IMR-90 (cell line): ENCODE results near the gene FRAS1. TPM values are rescaled to one million over a fixed set of nuclear protein-coding genes. Genes with fewer than 3 reads are reported as not detected.

Experiments used
- ATAC-seq: fragments of 200-7000 bp; cut with Tn5 transposase; 2 replicates; pipeline ENCODE4 v1.9.1; 2020; ENCODE audit warnings: low read depth, mild to moderate bottlenecking, moderate library complexity
- BruUV-seq: library from RNA; stranded (reverse); fragments of 400-500 nt; replicated peaks from 2 replicates; lab custom pipeline; 2021; lab: Mats Ljungman, UMichigan
- CTCF ChIA-PET: fragments of 300-600 bp; formaldehyde crosslinking; extraction: SDS; loops from one replicate; lab custom pipeline; 2021; ENCODE audit warnings: antibody characterized with exemption; lab: Yijun Ruan, JAX
- POLR2A ChIA-PET: fragments of 300-600 bp; sonication (Branson Sonifier 250); formaldehyde crosslinking; loops from one replicate; lab custom pipeline; 2022; ENCODE audit warnings: antibody characterized with exemption; ENCODE audit not compliant: unreplicated experiment; lab: Charles Lee
- DNase-seq: peaks from one replicate; pipeline ENCODE4 v3.0.0; 2013
- H2AFZ ChIP-seq: replicated peaks from 2 replicates; pipeline ENCODE3; 2013; ENCODE audit warnings: low read length, mild to moderate bottlenecking; ENCODE audit not compliant: poor library complexity
- H2AK5ac ChIP-seq: 2 replicates; pipeline ENCODE4 v1.6.1; 2013; ENCODE audit warnings: low read depth, low read length, inconsistent platforms
- H2AK9ac ChIP-seq: replicated peaks from 2 replicates; pipeline ENCODE3; 2013; ENCODE audit warnings: mild to moderate bottlenecking, low read depth, low read length, moderate library complexity; ENCODE audit not compliant: poor library complexity
- H2BK120ac ChIP-seq: 2 replicates; pipeline ENCODE4 v1.6.1; 2013; ENCODE audit warnings: low read depth, low read length, inconsistent platforms
- H2BK15ac ChIP-seq: 3 replicates; pipeline ENCODE4 v1.6.1; 2013; ENCODE audit warnings: low read depth, low read length, inconsistent platforms
- H2BK20ac ChIP-seq: 2 replicates; pipeline ENCODE4 v1.6.1; 2013; ENCODE audit warnings: low read depth, mild to moderate bottlenecking, inconsistent platforms, low read length, moderate library complexity
- H2BK5ac ChIP-seq: 2 replicates; pipeline ENCODE4 v1.6.1; 2013; ENCODE audit warnings: mild to moderate bottlenecking, low read depth, low read length, inconsistent platforms; ENCODE audit not compliant: poor library complexity, severe bottlenecking
- H3K14ac ChIP-seq: replicated peaks from 2 replicates; pipeline ENCODE4 v1.6.1; 2013; ENCODE audit warnings: low read depth, low read length, inconsistent platforms
- H3K18ac ChIP-seq: 2 replicates; pipeline ENCODE4 v1.6.1; 2013; ENCODE audit warnings: low read depth, low read length, control low read depth
- H3K23ac ChIP-seq: 2 replicates; pipeline ENCODE4 v1.6.1; 2013; ENCODE audit warnings: low read depth, low read length, inconsistent platforms
- H3K27ac ChIP-seq: 2 replicates; pipeline ENCODE4 v1.5.1; 2013; ENCODE audit warnings: mild to moderate bottlenecking, control low read depth, low read length; ENCODE audit not compliant: insufficient read depth
- H3K27me3 ChIP-seq: 2 replicates; pipeline ENCODE4 v1.6.1; 2013; ENCODE audit warnings: low read length; ENCODE audit not compliant: control insufficient read depth, insufficient read depth
- H3K36me3 ChIP-seq: 2 replicates; pipeline ENCODE4 v1.6.1; 2013; ENCODE audit warnings: low read length, mixed read lengths; ENCODE audit not compliant: control insufficient read depth, insufficient read depth
- H3K4ac ChIP-seq: 2 replicates; pipeline ENCODE4 v1.6.1; 2013; ENCODE audit warnings: low read depth, low read length, inconsistent platforms
- H3K4me1 ChIP-seq: 2 replicates; pipeline ENCODE4 v1.6.1; 2013; ENCODE audit warnings: low read length, mixed read lengths; ENCODE audit not compliant: control insufficient read depth, insufficient read depth
- H3K4me2 ChIP-seq: 2 replicates; pipeline ENCODE4 v1.6.1; 2013; ENCODE audit warnings: low read depth, mild to moderate bottlenecking, control low read depth, low read length, moderate library complexity
- H3K4me3 ChIP-seq: 2 replicates; pipeline ENCODE4 v1.5.1; 2013; ENCODE audit warnings: low read depth, mild to moderate bottlenecking, control low read depth, low read length, moderate library complexity; ENCODE audit not compliant: insufficient read depth
- H3K56ac ChIP-seq: 2 replicates; pipeline ENCODE4 v1.6.1; 2013; ENCODE audit warnings: low read length, inconsistent platforms; ENCODE audit not compliant: insufficient read depth; ENCODE audit errors: extremely low read depth
- H3K79me1 ChIP-seq, 2 experiments: 2 replicates each; pipeline ENCODE4 v1.6.1; 2013; ENCODE audit warnings: low read length in 2 of 2, inconsistent platforms in 1 of 2, low read depth in 1 of 2
- H3K9ac ChIP-seq: 2 replicates; pipeline ENCODE4 v1.6.1; 2013; ENCODE audit warnings: low read depth, low read length, control low read depth
- H3K9me1 ChIP-seq: 2 replicates; pipeline ENCODE4 v1.6.1; 2013; ENCODE audit warnings: low read length, inconsistent platforms; ENCODE audit not compliant: insufficient read depth
- H3K9me3 ChIP-seq: 2 replicates; pipeline ENCODE4 v1.6.1; 2013; ENCODE audit warnings: low read length; ENCODE audit not compliant: control insufficient read depth, insufficient read depth
- H4K20me1 ChIP-seq: 2 replicates; pipeline ENCODE4 v1.6.1; 2013; ENCODE audit warnings: low read length, inconsistent platforms; ENCODE audit not compliant: insufficient read depth
- H4K5ac ChIP-seq: 2 replicates; pipeline ENCODE4 v1.6.1; 2013; ENCODE audit warnings: mild to moderate bottlenecking, low read depth, low read length, control low read depth
- H4K8ac ChIP-seq, 2 experiments: 2 replicates each; pipeline ENCODE4 v1.6.1; 2013; ENCODE audit warnings: low read depth in 2 of 2, low read length in 2 of 2, control low read depth in 1 of 2, inconsistent platforms in 1 of 2
- H4K91ac ChIP-seq: 2 replicates; pipeline ENCODE4 v1.6.1; 2013; ENCODE audit warnings: low read depth, low read length, inconsistent platforms; ENCODE audit not compliant: insufficient read depth
- CEBPB ChIP-seq: IDR thresholded peaks from 2 replicates; pipeline ENCODE4 v1.6.1; 2012; ENCODE audit warnings: low read depth, low read length, improper control_type of control experiment
- CHD1 ChIP-seq: IDR thresholded peaks from 2 replicates; pipeline ENCODE4 v1.6.1; 2012; ENCODE audit warnings: low read depth, low read length, improper control_type of control experiment
- MAFK ChIP-seq: IDR thresholded peaks from 2 replicates; pipeline ENCODE4 v1.6.1; 2012; ENCODE audit warnings: low read depth, low read length, improper control_type of control experiment
- NFE2L2 ChIP-seq: fragments of 150-350 bp; IDR thresholded peaks from 2 replicates; pipeline ENCODE4 v1.6.1; 2016; ENCODE audit warnings: low read depth, mild to moderate bottlenecking, low read length
- POLR2A ChIP-seq: IDR thresholded peaks from 2 replicates; pipeline ENCODE4 v1.6.1; 2012; ENCODE audit warnings: mild to moderate bottlenecking, low read depth, low read length
- RAD21 ChIP-seq: IDR thresholded peaks from 2 replicates; pipeline ENCODE4 v1.6.1; 2012; ENCODE audit warnings: low read length, improper control_type of control experiment
- RCOR1 ChIP-seq: IDR thresholded peaks from 2 replicates; pipeline ENCODE4 v1.6.1; 2012; ENCODE audit warnings: mild to moderate bottlenecking, low read length, improper control_type of control experiment; ENCODE audit not compliant: insufficient replicate concordance
- SMC3 ChIP-seq: fragments of 150-350 bp; IDR thresholded peaks from 2 replicates; pipeline ENCODE4 v1.6.1; 2016; ENCODE audit warnings: low read depth, mild to moderate bottlenecking, antibody characterized with exemption, low read length, moderate library complexity
- WGBS, 2 experiments: methylation state at CpG; one replicate each; pipeline versions ENCODE4 v1.1.5 to v1.1.7; 2013; ENCODE audit warnings: missing lambda C conversion rate in 2 of 2; ENCODE audit not compliant: insufficient read length in 1 of 2; ENCODE audit errors: extremely low coverage in 2 of 2; 5-methylcytosine and 5-hydroxymethylcytosine counted together
- dilution Hi-C: fragments of 300-500 bp; cut with HindIII; formaldehyde crosslinking; loops from one replicate; pipeline ENCODE4 v1.14.3; 2018; ENCODE audit warnings: low sequenced_read_pairs; ENCODE audit not compliant: unreplicated experiment
- in situ Hi-C: fragments of 300-500 bp; cut with MboI; formaldehyde crosslinking; loops from 3 replicates; pipeline ENCODE4 v1.14.3; 2019; ENCODE audit warnings: low sequenced_read_pairs, inconsistent platforms, mixed read lengths
- intact Hi-C: fragments of 100-400 bp; cut with micrococcal nuclease; formaldehyde crosslinking; loops from 2 replicates; pipeline ENCODE4 v1.10.0; 2022
- polyA plus RNA-seq, 3 experiments: library from polyadenylated mRNA; depleted of rRNA; stranded (reverse); fragments of >200 nt; gene quantifications; 2 replicates each; pipeline ENCODE4 v1.2.3, GENCODE V29; 2012; ENCODE audit warnings: low replicate concordance in 1 of 3
- total RNA-seq: library from RNA; depleted of rRNA; stranded (reverse); fragments of >200 nt; gene quantifications from 2 replicates; pipeline ENCODE4 v1.2.3, GENCODE V29; 2012
- TF ChIP-seq, protein P1 (sequence below): fragments of 150-350 bp; IDR thresholded peaks from 2 replicates; pipeline ENCODE4 v1.6.1; 2016; ENCODE audit warnings: low read depth, mild to moderate bottlenecking, low read length, moderate library complexity, borderline replicate concordance

FRAS1 gene
- total and polyA plus RNA-seq, 2 of the 4 experiments (the other 2 are of a cell fraction) = under 0.01 to 0.03 TPM

DNA sequence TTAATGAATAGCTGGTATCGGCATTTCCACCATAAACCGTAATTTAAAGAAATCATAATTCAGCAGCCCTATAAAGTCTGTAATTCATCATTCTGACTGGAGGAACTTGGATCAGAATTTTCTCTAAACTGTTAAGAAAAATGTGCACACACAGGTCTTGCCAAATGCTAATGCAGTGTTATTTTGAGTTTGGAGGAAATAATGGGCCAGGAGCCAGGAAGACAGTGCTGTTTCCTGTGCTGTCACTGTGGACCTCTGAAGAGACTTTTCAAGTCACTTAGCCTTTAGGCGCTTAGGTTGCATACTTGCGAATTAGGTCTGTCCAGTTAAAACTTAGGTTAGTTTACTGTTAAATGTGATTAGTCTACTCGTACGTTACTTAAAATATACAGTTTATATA is 357.0 kb downstream of the FRAS1 start:
- DNase-seq (no peak), ATAC-seq (no peak)
- Histone ChIP-seq H4K5ac (no peak overlapping the region), H4K91ac (no peak overlapping the region), H3K4me1 (no peaks in the 10 kb centered on the region), H2AFZ (no peak overlapping the region), H3K27ac (no peak overlapping the region), H3K18ac (no peak overlapping the region), H4K20me1 (no peaks in the 10 kb centered on the region), H3K9ac (no peak overlapping the region), H3K4ac (no peak overlapping the region), H2BK20ac (no peak overlapping the region), H2BK5ac (no peak overlapping the region), H2AK9ac (no peak overlapping the region), H2BK15ac (no peak overlapping the region), H2BK120ac (no peak overlapping the region), H3K36me3 (no peaks in the 10 kb centered on the region), H3K23ac (no peak overlapping the region), H4K8ac (no peak overlapping the region), H3K27me3 (peaks cover 7% of the 10 kb centered on the region), H2AK5ac (no peak overlapping the region), H3K4me2 (no peak overlapping the region), H3K56ac (no peak overlapping the region), H3K14ac (no peak overlapping the region), H3K9me1 (no peaks in the 10 kb centered on the region), H3K79me1 (no peaks in the 10 kb centered on the region), H3K4me3 (no peak overlapping the region), H3K9me3 (no peaks in the 10 kb centered on the region)
- no CpG with 5 or more reads among the region's 6 CpGs for WGBS, 2 experiments
- intact Hi-C loops = no loop called here
- no TSS peak for BruUV-seq
- TF ChIP-seq RCOR1 = no peak
- TF ChIP-seq NFE2L2 = no peak
- TF ChIP-seq SMC3 = no peak
- no peak for TF ChIP-seq RAD21
- TF ChIP-seq CEBPB = no peak
- TF ChIP-seq CHD1 = no peak
- no peak for TF ChIP-seq POLR2A
- TF ChIP-seq, protein P1, sequence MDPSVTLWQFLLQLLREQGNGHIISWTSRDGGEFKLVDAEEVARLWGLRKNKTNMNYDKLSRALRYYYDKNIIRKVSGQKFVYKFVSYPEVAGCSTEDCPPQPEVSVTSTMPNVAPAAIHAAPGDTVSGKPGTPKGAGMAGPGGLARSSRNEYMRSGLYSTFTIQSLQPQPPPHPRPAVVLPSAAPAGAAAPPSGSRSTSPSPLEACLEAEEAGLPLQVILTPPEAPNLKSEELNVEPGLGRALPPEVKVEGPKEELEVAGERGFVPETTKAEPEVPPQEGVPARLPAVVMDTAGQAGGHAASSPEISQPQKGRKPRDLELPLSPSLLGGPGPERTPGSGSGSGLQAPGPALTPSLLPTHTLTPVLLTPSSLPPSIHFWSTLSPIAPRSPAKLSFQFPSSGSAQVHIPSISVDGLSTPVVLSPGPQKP = no peak
- TF ChIP-seq MAFK = no peak
- in situ Hi-C loops = no loop called here
- POLR2A ChIA-PET = no interaction called here
- CTCF ChIA-PET = no interaction called here
- dilution Hi-C loops = no loop called here
